DOHH2 (cell line): ENCODE results near the gene SSTR5.

Experiments used
- EZH2phosphoT487 ChIP-seq: fragments of 200-600 bp; sonication (generic); IDR thresholded peaks from 2 replicates; pipeline ENCODE4 v1.6.1; 2017; ENCODE audit warnings: borderline replicate concordance, mild to moderate bottlenecking, antibody characterized with exemption, low read length, moderate library complexity, mixed read lengths
- TF ChIP-seq, protein P1 (sequence below): fragments of 200-600 bp; sonication (generic); IDR thresholded peaks from one replicate; pipeline ENCODE4 v1.5.1; 2014; ENCODE audit warnings: antibody characterized with exemption, mild to moderate bottlenecking, low read depth, low read length; ENCODE audit not compliant: poor library complexity, severe bottlenecking

DNA sequence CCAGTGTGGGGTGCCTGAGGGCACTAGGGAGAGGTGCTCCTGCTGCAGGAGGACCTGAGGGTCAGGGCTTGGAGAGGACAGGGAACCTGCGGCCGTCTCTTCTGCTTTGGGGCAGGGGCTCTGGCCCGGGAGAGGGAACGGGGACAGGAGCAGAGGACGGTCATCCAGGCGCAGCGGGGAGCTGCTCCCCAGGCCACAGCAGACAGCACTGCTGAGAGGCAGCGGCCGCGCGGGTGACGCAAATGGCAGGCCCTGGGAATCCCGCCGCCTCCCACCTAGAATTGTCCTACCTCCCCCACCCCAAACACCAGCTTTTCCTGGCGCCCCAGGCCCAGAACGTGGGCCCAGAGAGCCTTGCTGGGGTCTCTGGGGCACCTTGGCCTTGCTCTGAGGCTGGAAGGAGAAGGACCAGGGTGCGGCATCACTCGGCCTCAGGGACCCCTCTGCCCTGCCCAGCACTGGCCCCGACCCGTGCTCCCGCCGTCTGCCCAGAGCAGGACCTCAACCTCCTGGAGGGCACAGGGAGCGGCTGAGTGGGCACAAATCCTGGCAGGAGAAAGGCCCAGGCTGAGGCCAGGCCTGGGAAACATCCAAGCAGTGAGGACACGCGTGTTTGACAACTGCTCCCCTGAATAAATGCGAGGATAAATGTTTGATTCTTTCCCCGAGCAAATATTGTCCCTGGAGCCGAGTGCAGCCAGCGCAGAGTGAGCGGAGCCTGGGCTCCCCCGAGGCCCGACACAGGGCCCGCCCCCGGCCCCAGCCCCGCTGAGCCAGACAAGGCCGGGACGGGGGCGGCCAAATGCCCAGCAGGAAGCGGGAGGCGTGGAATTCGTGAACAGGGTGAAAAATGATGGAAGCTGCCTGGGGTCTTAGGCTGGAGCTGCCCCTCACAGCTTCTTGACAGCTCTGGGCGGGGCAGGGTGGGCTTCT is 8.5 kb downstream of the SSTR5 start:
- no peak for TF ChIP-seq EZH2phosphoT487
- TF ChIP-seq, protein P1, sequence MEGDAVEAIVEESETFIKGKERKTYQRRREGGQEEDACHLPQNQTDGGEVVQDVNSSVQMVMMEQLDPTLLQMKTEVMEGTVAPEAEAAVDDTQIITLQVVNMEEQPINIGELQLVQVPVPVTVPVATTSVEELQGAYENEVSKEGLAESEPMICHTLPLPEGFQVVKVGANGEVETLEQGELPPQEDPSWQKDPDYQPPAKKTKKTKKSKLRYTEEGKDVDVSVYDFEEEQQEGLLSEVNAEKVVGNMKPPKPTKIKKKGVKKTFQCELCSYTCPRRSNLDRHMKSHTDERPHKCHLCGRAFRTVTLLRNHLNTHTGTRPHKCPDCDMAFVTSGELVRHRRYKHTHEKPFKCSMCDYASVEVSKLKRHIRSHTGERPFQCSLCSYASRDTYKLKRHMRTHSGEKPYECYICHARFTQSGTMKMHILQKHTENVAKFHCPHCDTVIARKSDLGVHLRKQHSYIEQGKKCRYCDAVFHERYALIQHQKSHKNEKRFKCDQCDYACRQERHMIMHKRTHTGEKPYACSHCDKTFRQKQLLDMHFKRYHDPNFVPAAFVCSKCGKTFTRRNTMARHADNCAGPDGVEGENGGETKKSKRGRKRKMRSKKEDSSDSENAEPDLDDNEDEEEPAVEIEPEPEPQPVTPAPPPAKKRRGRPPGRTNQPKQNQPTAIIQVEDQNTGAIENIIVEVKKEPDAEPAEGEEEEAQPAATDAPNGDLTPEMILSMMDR: no peak
